C4-2B (cell line): ENCODE data around the gene ATF6B.

Experiments used
- ZFX ChIP-seq: fragments of 450-650 bp; IDR thresholded peaks from 2 replicates; pipeline ENCODE4 v1.6.1; 2017
- TF ChIP-seq, protein P1 (sequence below): fragments of 450-650 bp; conservative IDR thresholded peaks from 2 replicates; pipeline ENCODE4 v1.5.1; 2017; ENCODE audit warnings: mild to moderate bottlenecking

DNA sequence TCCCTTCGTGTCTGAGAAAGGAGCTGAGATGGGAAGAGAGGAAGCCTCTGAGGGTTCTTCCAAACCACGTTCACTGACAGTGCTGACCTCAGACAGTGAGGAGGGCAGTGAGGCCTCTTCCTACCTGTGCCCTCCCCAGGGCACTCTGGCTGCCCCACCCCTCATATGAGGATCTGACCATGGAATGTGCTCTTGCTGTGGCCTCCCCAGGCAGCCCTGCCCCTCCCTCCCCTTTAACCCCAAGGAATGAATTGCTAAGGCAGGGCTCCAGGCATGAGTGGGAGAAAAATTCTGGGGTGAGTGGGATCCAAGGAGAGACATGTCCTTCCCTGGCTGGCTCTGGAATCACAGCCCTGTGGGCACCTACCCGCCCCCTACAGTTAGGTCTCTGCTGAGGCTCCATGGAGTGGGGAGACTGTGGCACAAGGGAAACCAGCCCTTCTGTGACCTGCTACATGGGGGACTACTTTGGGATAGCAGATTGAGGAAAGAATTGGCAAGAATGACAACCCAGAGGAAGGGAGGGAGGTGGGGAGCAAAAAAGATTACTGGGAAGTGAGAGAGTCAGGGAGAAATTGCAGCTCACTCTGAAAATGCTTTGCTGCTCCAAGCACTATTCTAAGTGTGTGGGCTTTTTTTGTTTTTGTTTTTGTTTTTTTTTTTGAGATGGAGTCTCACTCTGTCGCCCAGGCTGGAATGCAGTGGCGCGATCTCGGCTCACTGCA, 48.3 kb downstream of the ATF6B start:
- TF ChIP-seq, protein P1, sequence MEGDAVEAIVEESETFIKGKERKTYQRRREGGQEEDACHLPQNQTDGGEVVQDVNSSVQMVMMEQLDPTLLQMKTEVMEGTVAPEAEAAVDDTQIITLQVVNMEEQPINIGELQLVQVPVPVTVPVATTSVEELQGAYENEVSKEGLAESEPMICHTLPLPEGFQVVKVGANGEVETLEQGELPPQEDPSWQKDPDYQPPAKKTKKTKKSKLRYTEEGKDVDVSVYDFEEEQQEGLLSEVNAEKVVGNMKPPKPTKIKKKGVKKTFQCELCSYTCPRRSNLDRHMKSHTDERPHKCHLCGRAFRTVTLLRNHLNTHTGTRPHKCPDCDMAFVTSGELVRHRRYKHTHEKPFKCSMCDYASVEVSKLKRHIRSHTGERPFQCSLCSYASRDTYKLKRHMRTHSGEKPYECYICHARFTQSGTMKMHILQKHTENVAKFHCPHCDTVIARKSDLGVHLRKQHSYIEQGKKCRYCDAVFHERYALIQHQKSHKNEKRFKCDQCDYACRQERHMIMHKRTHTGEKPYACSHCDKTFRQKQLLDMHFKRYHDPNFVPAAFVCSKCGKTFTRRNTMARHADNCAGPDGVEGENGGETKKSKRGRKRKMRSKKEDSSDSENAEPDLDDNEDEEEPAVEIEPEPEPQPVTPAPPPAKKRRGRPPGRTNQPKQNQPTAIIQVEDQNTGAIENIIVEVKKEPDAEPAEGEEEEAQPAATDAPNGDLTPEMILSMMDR: no peak
- TF ChIP-seq ZFX: no peak
